GM21390 (cell line): Measurements from ENCODE around the gene CHKB.
A peak's percentile ranks its signal among the peaks of the same experiment; 100 is the strongest.
"Not testable (repeated sequence)": the region's sequence is repeated elsewhere in the genome, so short reads cannot be mapped to it uniquely, and the experiment has no call there.

ENCODE experiments used
- ATAC-seq: cut with Tn5 transposase; IDR thresholded peaks from one replicate; pipeline ENCODE4 v1.9.1; 2021; ENCODE audit not compliant: unreplicated experiment

Gene CHKB, protein sequence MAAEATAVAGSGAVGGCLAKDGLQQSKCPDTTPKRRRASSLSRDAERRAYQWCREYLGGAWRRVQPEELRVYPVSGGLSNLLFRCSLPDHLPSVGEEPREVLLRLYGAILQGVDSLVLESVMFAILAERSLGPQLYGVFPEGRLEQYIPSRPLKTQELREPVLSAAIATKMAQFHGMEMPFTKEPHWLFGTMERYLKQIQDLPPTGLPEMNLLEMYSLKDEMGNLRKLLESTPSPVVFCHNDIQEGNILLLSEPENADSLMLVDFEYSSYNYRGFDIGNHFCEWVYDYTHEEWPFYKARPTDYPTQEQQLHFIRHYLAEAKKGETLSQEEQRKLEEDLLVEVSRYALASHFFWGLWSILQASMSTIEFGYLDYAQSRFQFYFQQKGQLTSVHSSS

DNA sequence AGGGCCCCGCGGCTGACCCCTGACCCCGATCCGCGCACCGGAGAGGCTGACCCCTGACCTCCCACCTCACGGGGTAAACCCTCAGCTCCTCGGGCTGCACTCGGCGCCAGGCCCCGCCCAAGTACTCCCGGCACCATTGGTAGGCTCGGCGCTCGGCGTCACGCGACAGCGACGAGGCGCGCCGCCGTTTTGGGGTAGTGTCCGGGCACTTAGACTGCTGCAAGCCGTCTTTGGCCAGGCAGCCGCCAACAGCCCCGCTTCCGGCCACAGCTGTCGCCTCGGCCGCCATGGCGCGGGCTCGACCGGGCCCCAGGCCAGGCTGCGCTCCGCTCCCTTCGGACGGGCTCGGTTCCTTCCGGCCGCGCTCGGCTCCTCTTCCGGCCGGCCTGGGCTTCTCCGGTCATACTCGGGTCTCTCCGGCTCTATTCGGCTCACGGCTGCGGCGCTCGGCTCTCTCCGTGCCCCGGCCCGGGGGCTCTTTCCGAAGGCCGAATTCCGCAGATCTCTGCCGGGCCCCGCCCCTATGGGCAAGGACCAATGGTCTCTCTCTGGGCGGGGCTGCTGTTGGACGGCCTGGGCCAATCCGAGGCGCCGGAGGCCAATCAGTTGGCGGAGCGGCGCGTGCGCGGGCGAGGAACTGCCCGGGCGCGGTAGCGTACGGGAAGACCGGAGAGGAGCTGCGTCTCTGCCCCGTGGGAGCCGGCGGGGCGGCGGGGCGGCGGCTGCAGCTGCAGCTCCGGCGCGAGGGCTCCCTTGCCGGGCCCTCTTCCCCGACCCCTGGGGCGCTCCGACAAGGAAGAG is at the start of gene CHKB:
Gene CHKB, minus strand, starts transcription at position 357 of the 801 bp plus-strand sequence. Its CDS starts 68 bp downstream, at position 289.
- peak; percentile 84 for ATAC-seq

DNA sequence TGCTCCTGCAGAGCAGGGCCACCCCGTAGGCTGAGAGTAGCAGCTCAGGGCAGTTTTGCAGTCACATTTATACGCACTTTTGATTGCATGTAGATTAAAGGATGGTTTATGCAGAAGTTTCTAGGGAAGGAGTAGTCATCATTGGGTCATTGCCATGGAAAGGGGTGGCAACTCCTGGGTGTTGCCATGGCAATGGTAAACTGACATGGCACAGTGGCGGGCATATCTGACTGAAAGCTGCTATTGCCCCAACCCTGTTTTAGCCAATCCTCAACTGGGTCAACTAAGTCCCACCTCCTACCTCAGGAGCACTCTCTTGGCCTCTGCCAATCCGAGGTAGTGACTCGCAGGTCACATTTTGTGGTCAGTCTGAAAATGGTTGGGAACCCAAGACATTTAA is 47.7 kb upstream of the CHKB start:
- no peak for ATAC-seq

DNA sequence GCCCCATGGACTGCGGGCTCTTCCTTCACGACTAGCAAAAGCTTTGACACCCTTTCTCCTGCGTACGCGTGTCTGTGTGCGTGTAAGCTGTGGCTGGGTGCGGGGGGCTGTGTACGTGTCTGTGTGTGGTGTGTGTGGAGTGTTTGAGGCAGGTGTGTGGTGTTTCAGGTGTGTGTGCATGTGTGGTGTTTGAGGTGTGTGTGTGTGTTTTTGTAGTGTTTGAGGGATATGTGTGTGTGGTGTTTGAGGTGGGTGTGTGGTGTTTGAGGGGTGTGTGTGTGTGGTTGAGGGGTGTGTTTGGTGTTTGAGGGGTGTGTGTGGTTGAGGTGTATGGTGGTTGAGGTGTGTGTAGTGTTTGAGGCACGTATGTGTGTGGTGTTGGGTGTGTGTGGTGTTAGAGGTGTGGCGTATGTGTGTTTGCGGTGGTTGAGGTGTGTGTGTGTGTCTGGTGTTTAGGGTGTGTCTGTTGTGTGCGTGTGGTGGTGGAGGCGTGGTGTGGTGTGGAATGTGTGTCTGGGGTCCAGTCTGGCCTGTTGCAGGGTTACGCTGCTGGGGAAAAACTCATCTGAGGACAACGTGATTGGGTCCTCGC is 46.0 kb upstream of the CHKB start:
- no peak for ATAC-seq

- ATAC-seq: peak; percentile 76
Observed at GRCh38 chr22:50627642-50628542, 45.2 kb upstream of the CHKB start, which contains the start of gene ARSA. Gene ARSA (minus strand): TSS chr22:50628152. CDS start chr22:50627779, 373 bp downstream.

- no peak for ATAC-seq
Observed at GRCh38 chr22:50626850-50627641, 44.4 kb upstream of the CHKB start.

- no peak for ATAC-seq
Observed at GRCh38 chr22:50626314-50626849, 43.7 kb upstream of the CHKB start.

DNA sequence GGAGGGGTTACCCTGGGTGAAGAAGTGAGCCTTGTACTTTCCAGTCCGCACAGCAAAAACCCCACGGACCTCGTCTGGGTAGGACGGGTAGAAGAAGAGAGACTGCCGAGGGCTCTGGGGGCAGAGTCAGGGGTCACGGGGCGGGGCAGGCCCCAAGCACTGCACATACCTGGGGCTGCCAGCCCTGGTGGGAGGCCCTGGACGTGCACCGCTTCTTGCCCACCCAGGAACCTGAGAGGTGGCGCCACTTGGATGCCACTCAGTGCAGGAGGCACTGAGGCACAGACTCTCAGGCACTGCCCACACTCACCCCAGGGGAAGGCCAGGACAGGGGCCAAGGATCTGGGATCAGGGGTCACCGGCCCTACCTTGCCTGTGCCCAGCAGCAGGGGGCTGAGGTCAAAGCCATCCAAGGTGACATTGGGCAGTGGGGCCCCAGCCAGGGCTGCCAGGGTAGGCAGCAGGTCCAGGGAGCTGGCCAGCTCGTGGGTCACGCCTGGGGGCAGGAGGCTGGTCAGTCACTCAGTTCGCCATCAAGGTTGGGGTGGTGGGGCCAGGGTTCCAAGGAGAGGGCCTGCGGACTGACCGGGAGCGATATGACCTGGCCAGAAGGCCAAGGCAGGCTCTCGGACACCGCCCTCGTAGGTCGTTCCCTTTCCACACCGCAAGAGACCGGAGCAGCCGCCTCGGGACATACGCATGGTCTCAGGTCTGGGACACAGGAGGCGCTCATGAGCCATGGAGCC is 43.1 kb upstream of the CHKB start:
- ATAC-seq: no peak

- ATAC-seq: no peak
Observed at GRCh38 chr22:50625131-50625567, 42.5 kb upstream of the CHKB start.

DNA sequence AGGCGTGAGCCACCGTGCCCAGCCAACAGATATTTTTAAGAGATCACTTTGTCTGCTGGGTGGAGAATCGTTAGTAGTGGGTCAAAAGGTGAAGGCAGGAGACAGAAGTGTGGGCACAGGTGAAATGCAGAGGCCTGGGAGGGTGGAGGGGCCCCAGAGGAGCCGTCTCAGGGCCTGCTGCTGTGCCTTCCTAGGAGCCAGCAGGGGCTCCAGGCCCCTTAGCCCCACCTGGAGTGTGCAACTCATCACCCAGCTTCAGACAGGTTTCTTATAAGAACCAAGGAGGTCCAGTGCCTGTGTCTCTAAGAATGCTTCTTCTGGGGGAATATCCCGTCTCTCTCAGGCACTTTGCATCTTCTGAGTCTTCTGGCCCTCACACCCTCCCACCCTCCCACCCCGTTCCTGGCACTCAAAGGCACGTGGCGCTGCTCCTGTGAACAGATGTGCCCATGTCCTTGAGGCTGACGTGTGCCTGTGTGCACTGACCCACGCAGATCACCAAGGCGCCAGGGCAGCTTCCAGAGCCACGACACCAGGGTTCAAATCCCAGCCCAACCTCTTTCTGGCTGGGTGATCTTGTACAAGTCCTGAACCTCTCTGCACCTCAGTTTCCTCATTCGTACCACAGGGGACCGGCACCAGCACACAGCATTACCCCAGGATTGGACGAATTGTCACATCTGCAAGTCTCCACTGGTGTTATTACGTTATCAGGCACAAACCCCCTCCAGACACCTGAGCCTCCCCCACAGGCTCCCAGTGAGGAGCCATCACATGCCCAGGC is 41.9 kb upstream of the CHKB start:
- no peak for ATAC-seq

DNA sequence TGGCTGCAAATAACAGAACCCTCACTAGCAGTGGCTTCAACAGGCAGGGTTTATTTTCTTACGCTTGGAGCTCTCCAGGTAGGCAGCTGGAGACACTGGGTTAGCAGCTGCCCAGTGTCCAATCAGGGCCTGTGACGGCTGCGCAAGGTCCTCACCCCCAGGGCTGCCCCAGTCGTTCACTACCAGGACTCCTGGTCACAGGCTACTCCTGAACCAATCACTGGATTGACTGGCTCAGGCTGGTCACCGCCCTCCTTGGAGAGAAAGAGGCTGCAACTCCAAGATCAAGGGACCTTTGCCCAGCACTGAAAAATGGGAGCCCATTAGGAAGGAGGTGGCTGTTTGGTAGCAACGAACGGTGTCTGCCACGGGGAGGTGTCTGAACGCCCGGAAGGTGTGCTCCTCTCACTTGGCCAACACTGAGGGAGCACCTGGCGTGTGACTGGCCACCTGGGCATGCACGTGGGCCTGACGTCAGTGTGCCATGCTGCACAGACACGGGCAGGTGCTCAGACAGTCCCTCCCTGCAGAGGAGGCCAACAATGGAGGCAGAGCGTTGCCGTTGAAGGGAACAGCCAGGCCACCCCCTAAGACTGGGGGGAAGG is 40.2 kb upstream of the CHKB start:
- ATAC-seq: no peak

- no peak for ATAC-seq
Observed at GRCh38 chr22:50621948-50622722, 39.5 kb upstream of the CHKB start.

- ATAC-seq: peak; percentile 41
Observed at GRCh38 chr22:50621356-50621880, 38.8 kb upstream of the CHKB start.

- peak; percentile 47 for ATAC-seq
Observed at GRCh38 chr22:50620593-50621355, 38.1 kb upstream of the CHKB start.

DNA sequence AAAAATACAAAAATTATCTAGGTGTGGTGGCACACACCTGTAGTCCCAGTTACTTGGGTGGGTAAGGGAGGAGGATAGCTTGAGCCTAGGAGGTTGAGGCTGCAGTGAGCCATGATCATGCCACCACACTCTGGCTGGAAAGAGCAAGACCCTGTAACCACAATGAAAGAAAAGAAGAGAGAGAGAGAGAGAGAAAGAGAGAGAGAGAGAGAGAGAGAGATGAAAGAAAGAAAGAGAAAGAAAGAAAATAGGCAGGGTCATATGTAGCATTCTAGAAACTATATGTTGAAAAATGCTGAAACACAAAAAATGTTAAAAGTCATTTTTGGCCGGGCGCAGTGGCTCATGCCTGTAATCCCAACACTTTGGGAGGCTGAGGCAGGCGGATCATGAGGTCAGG is 31.6 kb upstream of the CHKB start:
- not testable (repeated sequence) for ATAC-seq

DNA sequence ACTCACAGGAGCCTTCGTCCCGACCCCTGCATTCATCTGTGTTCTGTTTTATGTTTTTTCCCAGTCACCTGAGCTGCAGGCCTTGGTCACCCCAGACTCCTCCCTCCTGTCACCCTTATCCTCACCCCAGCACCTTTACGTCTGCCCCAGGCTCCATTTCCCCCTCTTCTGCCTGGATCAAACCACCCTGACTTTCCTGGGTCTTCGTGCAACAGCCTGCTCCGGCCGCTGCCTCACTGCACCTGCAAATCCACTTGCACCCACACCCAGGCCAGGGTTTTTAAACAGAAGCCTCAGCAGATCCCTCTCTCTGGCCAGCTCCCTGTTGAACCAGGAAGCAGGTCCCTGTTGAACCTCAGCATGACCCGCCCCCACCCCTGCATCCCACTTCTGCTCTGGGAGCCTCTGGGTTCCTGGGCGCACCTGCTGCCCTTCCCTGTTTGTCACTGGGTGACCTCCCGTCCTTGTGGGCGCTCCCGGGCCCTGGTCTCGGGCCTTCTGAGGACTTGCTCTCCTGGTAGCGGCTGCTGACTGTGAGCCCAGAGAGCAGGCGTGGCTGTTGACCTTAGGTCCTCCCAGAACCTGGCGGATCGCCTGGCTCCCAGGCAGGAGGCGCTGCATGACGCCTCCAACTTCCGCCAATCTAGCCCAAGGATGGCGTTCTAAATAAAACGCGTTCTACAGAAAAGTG is 30.8 kb upstream of the CHKB start:
- ATAC-seq: no peak
